ENCODE results near the gene SHFL. TPM values are rescaled to one million over a fixed set of nuclear protein-coding genes. Genes with fewer than 3 reads are reported as not detected.

The SHFL gene
- total RNA-seq, 1 experiment from 2014 or later = 18.5 TPM

GRCh38 chr19:10070730-10071446 is 15.2 kb upstream of the SHFL start:
- no peak for DNase-seq (ENCODE audit: low read depth, low spot score)
- H2AFZ ChIP-seq (ENCODE audit: low read depth, low read length, poor library complexity, severe bottlenecking) = no peak overlapping the region
- TF ChIP-seq ZBTB33 (IDR thresholded peaks at IDR 0.05; ENCODE audit: extremely low read depth, insufficient replicate concordance, low read length) (no peak), SIN3A (IDR thresholded peaks at IDR 0.05; ENCODE audit: low read depth) (no peak), YY1 (IDR thresholded peaks at IDR 0.05; ENCODE audit: extremely low read depth, insufficient replicate concordance, low read depth, low read length) (no peak), ZNF274 (IDR thresholded peaks at IDR 0.05; ENCODE audit: low read depth, low read length) (no peak), ELF1 (IDR thresholded peaks at IDR 0.05; ENCODE audit: borderline replicate concordance, low read depth) (no peak), EZH2 (IDR thresholded peaks at IDR 0.05) (no peak), EZH2phosphoT487 (IDR thresholded peaks at IDR 0.05; ENCODE audit: borderline replicate concordance) (no peak), RAD21 (IDR thresholded peaks at IDR 0.05; ENCODE audit: low read depth) (no peak), TCF7L2 (IDR thresholded peaks at IDR 0.05; ENCODE audit: borderline replicate concordance, extremely low read depth, insufficient read depth, insufficient read length) (no peak)

More at GRCh38 chr19:10070730-10071446, 15.2 kb upstream of the SHFL start:
- Histone ChIP-seq H3K4me3 (replicated peaks in 1 of 2; ENCODE audit: low read depth in 1 of 2, low read length in 2 of 2) (no peak overlapping the region), H3K79me2 (ENCODE audit: insufficient read depth, low read length) (no peaks in the 10 kb centered on the region), H3K9ac (ENCODE audit: low read length) (no peak overlapping the region), H3K9me2 (ENCODE audit: insufficient read depth) (no peaks in the 10 kb centered on the region), H3K4me1 (ENCODE audit: control insufficient read depth in 1 of 2, insufficient read depth in 2 of 2, low read length in 2 of 2) (peaks cover 0 to 6% of the 10 kb centered on the region in 2 experiments; a peak in 1 of 4 replicates), H3K9me3 (ENCODE audit: control insufficient read depth in 1 of 2, insufficient read depth in 1 of 2, low read depth in 1 of 2, low read length in 2 of 2) (no peaks in the 10 kb centered on the region), H3K4me2 (ENCODE audit: low read length) (no peak overlapping the region), H3K36me3 (ENCODE audit: control insufficient read depth in 1 of 2, insufficient read depth in 2 of 2, low read length in 2 of 2) (no peaks in the 10 kb centered on the region), H4K20me1 (ENCODE audit: insufficient read depth) (no peaks in the 10 kb centered on the region), H3K27ac (ENCODE audit: low read depth, low read length) (no peak overlapping the region), H3K27me3 (ENCODE audit: insufficient read depth, low read length) (peaks cover 6% of the 10 kb centered on the region; the same call in 1 of the 2 replicates)
- ChIA-PET CTCF (no interaction called here), RAD21 (ENCODE audit: low non-redundant PET in 1 of 2, low total read pairs in 2 of 2, uncharacterized antibody in 2 of 2, unreplicated experiment in 2 of 2) (no interaction called here), POLR2A (no interaction called here)
- no TSS peak for BruUV-seq (replicated peaks)
- no peak for ATAC-seq
- intact Hi-C loops (cut with micrococcal nuclease) = no loop called here
